ENCODE results near the gene ATP13A2. TPM values are rescaled to one million over a fixed set of nuclear protein-coding genes. Genes with fewer than 3 reads are reported as not detected.

ATP13A2 gene
- total RNA-seq, 4 donors from 2014 or later, result 23.8 to 66.5 (median 41.8) TPM

DNA sequence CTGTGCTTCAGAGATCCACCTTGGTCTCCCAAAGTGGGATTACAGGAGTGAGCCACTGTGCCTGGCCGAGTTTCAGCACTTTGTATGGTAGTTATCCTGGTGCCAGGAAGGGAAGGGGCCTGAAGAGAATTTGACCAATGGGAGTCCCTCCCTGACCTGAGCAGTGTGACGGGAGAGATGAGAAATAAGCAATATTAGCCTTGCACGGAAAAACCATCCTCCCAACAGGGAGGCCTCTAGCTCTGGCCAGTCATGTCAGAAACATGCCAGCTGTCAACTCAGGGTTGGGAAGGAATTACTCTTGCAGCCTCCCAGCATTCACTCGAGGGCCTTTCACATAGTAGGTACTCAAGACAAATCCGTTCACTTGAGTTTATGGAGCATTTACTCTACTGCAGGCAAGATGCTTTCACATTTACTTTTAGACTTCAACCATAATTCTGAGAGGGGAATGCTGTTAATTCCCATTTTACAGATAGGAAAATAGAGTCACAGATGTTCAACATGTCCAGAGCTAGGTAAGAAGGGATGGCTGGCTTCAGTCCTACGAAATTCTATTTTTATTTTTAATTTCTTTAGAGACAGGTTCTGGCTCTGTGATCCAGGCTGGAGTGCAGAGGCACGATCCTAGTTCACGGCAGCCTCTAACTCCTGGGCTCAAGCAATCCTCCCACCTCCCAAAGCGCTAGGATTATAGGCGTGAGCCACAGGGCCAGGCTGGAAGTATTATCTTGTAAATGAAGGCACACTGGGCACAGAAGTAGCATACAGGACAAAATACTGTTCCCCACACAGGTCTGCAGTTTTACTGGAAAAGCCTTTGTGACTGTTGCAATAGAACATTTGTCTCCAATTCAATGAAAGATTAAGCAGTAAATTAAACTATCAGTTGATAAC, 3.2 kb upstream of the ATP13A2 start:
- intact Hi-C loops (cut with DNase I), result no loop called here

DNA sequence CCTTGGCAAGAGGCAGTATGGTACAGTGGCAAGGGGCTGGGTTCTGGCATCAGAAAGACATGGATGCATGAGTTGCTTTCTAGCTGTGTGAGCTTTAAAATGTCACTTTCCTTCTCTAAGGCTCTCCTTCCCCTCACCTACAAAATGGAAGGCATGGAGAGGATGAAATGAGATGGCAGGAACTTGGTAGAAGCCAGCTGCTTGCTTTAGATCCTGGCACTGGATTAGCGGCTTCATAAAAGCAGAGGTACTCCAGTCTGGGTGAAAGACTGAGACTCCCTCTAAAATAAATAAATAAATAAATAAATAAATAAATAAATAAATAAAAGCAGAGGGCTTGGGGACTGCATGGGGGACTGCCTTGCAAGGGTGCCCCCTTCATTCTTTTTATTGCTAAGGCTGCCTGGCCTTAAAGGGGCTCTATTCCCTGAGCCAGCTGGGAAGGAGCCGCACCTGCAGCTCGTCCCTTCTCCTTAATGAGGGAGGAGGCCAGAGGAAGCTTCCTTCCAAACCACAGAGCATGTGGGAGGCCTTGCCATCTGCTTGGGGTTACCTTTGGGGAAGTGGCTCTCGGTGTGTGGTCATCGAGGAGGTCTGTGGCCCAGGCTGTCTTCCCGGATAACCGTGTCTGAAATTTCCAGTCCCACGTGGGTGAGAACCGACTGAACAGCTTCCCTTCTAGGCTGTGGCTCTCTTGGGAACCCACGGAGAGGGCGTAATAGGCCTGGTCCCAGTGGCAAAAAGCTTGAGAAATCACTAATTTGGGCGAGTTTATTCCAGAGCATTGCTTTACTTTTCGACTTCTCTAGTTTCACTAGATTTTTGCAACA, 2.0 kb upstream of the ATP13A2 start:
- H3K36me3 ChIP-seq, result peaks cover 0 to 13% (median 0%) of the 10 kb centered on the region in 3 donors
- intact Hi-C loops (cut with DNase I), result no loop called here
- WGBS, 2 donors, result 63 to 80% methylated on average over 13 of the region's 13 CpGs
- H3K27me3 ChIP-seq, result peaks cover 0 to 10% (median 0%) of the 10 kb centered on the region in 4 donors
- DNase-seq, result no peak
- H3K27ac ChIP-seq, result no peak overlapping the region
- no peak for TF ChIP-seq POLR2A (IDR thresholded peaks at IDR 0.05)
- TF ChIP-seq, protein P1, sequence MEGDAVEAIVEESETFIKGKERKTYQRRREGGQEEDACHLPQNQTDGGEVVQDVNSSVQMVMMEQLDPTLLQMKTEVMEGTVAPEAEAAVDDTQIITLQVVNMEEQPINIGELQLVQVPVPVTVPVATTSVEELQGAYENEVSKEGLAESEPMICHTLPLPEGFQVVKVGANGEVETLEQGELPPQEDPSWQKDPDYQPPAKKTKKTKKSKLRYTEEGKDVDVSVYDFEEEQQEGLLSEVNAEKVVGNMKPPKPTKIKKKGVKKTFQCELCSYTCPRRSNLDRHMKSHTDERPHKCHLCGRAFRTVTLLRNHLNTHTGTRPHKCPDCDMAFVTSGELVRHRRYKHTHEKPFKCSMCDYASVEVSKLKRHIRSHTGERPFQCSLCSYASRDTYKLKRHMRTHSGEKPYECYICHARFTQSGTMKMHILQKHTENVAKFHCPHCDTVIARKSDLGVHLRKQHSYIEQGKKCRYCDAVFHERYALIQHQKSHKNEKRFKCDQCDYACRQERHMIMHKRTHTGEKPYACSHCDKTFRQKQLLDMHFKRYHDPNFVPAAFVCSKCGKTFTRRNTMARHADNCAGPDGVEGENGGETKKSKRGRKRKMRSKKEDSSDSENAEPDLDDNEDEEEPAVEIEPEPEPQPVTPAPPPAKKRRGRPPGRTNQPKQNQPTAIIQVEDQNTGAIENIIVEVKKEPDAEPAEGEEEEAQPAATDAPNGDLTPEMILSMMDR (IDR thresholded peaks at IDR 0.05), result no peak
- H3K4me3 ChIP-seq, result no peak overlapping the region
- peaks cover 26 to 47% (median 31%) of the 10 kb centered on the region in 3 donors for H3K4me1 ChIP-seq
- H3K9me3 ChIP-seq, result no peaks in the 10 kb centered on the region

More for the DNA sequence above, 3.2 kb upstream of the ATP13A2 start:
- H3K27ac ChIP-seq, result no peak overlapping the region
- H3K27me3 ChIP-seq, result peaks cover 0 to 10% (median 0%) of the 10 kb centered on the region in 4 donors
- peaks cover 0 to 25% (median 5%) of the 10 kb centered on the region in 3 donors for H3K36me3 ChIP-seq
- no peaks in the 10 kb centered on the region for H3K9me3 ChIP-seq
- 51 to 79% methylated on average over 7 to 9 of the region's 10 CpGs for WGBS, 2 donors
- H3K4me3 ChIP-seq, result no peak overlapping the region
- TF ChIP-seq POLR2A (IDR thresholded peaks at IDR 0.05), result no peak
- TF ChIP-seq, protein P1 (IDR thresholded peaks at IDR 0.05), result no peak
- no peak for DNase-seq
- H3K4me1 ChIP-seq, result peaks cover 21 to 35% (median 26%) of the 10 kb centered on the region in 3 donors

DNA sequence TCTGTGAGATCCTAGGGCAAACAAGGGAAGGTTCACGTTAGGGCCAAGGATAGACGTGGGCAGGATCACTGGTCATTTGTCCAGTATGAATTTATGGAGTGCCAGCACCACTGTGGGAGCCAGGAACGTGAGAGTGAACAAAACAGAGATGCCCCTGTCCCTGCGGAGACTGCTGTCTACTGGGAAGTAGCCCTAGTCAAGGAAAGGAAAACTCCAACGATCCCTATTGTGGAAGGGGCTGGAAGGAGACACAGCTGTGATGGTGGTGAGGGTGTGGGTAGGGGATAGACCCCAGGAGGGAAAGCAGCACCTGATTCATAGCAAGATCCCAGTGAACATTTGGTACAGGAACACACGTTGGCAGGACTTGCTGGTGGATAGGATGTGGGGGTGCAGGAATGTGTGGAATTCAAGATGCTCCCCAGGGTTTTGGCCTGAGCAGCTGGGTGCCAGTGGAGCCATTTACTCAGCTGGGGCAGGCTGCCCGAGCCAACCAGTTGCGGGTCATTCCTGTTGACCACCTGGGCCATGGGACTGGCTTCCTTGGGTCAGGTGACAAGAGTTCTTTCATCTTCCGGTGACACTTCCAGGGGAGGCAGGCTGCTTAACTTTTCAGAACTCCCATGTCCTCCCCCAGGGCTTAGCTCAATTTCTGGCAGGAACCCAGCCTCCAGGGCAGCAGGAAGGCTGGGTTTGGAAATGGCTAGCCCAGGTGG, 1.2 kb upstream of the ATP13A2 start:
- WGBS, 2 donors, result 68 to 70% methylated on average over 8 to 9 of the region's 9 CpGs
- Histone ChIP-seq H3K36me3 (peaks cover 0 to 5% (median 0%) of the 10 kb centered on the region in 3 donors), H3K9me3 (no peaks in the 10 kb centered on the region), H3K4me1 (peaks cover 26 to 47% (median 31%) of the 10 kb centered on the region in 3 donors), H3K27ac (no peak overlapping the region), H3K27me3 (peaks cover 0 to 10% (median 0%) of the 10 kb centered on the region in 4 donors), H3K4me3 (no peak overlapping the region)
- DNase-seq, result no peak
- intact Hi-C loops (cut with DNase I), result no loop called here
- no peak for TF ChIP-seq POLR2A (IDR thresholded peaks at IDR 0.05)
- TF ChIP-seq, protein P1 (IDR thresholded peaks at IDR 0.05), result no peak

DNA sequence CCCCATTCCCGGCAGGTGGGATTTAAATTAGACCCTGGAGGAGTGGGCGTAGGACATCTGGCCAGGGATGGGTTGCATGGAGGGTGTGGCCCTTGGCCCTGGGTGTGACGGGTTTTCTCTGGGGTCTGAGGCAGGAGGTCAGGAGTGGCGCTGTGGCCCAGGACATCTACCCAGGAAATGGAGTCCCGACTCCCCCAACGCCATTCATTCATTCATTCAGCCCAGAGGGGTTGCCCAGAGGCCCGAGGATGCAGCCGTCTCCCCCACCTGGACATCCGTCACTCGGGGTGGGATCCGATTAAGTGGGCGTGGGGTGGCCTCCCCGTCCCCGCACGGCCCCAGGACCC, 663 bp downstream of the ATP13A2 start:
- H3K36me3 ChIP-seq, result peaks cover 0 to 5% (median 0%) of the 10 kb centered on the region in 3 donors
- peak overlapping the region; percentile 77 to 88 (median 82) for H3K27ac ChIP-seq
- DNase-seq, result no peak
- no peaks in the 10 kb centered on the region for H3K9me3 ChIP-seq
- WGBS, 2 donors, result 5 to 7% methylated on average over 3 to 4 of the region's 15 CpGs
- H3K4me1 ChIP-seq, result peaks cover 25 to 41% (median 28%) of the 10 kb centered on the region in 3 donors
- intact Hi-C loops (cut with DNase I), result no loop called here
- peaks cover 0 to 10% (median 0%) of the 10 kb centered on the region in 4 donors for H3K27me3 ChIP-seq
- peak overlapping the region; percentile 59 to 98 (median 80) for H3K4me3 ChIP-seq
- TF ChIP-seq, protein P1 (IDR thresholded peaks at IDR 0.05), result no peak
- TF ChIP-seq POLR2A (IDR thresholded peaks at IDR 0.05), result no peak
